Adrenal gland (tissue), 12 donors: Measurements from ENCODE around the gene PML. TPM values are rescaled to one million over a fixed set of nuclear protein-coding genes. Genes with fewer than 3 reads are reported as not detected.

Experiments
- DNase-seq, 7 donors: peaks; one replicate each; pipeline ENCODE4 v3.0.0-alpha.2; 2019 to 2020
- H3K27ac ChIP-seq, 5 donors: fragments of 200-600 bp; sonication (generic) in 4 of 5; 1 replicate in 3 of 5; 2 replicates in 2 of 5; pipeline versions ENCODE4 v1.5.1 to v1.8.0; 2016 to 2020; ENCODE audit warnings: mild to moderate bottlenecking in 1 of 5
- H3K27me3 ChIP-seq: fragments of 200-600 bp; 2 replicates; pipeline ENCODE4 v1.8.0; 2021
- H3K36me3 ChIP-seq, 2 donors: fragments of 200-600 bp; replicated peaks in 1 of 2; 1 replicate in 1 of 2; 2 replicates in 1 of 2; pipeline versions ENCODE4 v1.5.1 to v1.8.0; 2018 to 2022
- H3K4me1 ChIP-seq, 2 donors: fragments of 200-600 bp; replicated peaks in 1 of 2; 1 replicate in 1 of 2; 2 replicates in 1 of 2; pipeline versions ENCODE4 v1.5.1 to v1.8.0; 2018 to 2021
- H3K4me3 ChIP-seq, 4 donors: fragments of 200-600 bp; sonication (generic) in 3 of 4; one replicate each; pipeline ENCODE4 v1.5.1; 2016 to 2018
- H3K9me3 ChIP-seq, 3 donors: fragments of 200-600 bp; sonication (generic) in 1 of 3; replicated peaks in 1 of 3; 1 replicate in 2 of 3; 2 replicates in 1 of 3; pipeline versions ENCODE4 v1.5.1 to v1.8.0; 2016 to 2021
- POLR2A ChIP-seq, 2 donors: fragments of 450-650 bp; IDR thresholded peaks; one replicate each; pipeline ENCODE4 v1.6.1; 2017; ENCODE audit warnings: antibody characterized with exemption in 2 of 2, mild to moderate bottlenecking in 2 of 2, moderate library complexity in 1 of 2
- WGBS, 4 donors: extraction: QIAGEN DNeasy Blood & Tissue Kit in 2 of 4; methylation state at CpG; one replicate each; pipeline versions ENCODE4 v1.1.5 to v1.1.7; 2013 to 2017; 5-methylcytosine and 5-hydroxymethylcytosine counted together
- intact Hi-C, 2 donors: fragments of 100-400 bp; cut with DNase I; formaldehyde crosslinking; loops; one replicate each; pipeline versions ENCODE4 v1.14.1 to v1.15.0; 2022 to 2023
- polyA plus RNA-seq, 3 donors: library from polyadenylated mRNA; stranded (reverse); fragments of 200-250 nt in 2 of 3; fragments of 350-450 nt in 1 of 3; fragmentation: Illumina TruSeq in 1 of 3; extraction: RNeasy Lipid Tissue Mini Kit (QIAGEN cat#74804) in 1 of 3; gene quantifications; one replicate each; pipeline ENCODE4 v1.2.3, GENCODE V29; 2013 to 2014
- total RNA-seq, 9 donors: library from RNA; depleted of rRNA in 4 of 9; stranded (reverse); fragments of >200 nt in 4 of 9; fragments of 120-200 nt in 1 of 9; fragmentation: NEBNext Ultra II Directional in 1 of 9; extraction: Animal tissue kit (Norgen Biotek cat#: 25700) in 1 of 9; gene quantifications; one replicate each; pipeline versions ENCODE4 v1.1.0 to v1.2.4, GENCODE V29; 2013 to 2023
- TF ChIP-seq, protein P1 (sequence below), 6 experiments: fragments of 450-650 bp in 4 of 6; fragments of 200-600 bp in 2 of 6; sonication (generic) in 1 of 6; IDR thresholded peaks; 1 replicate in 5 of 6; 2 replicates in 1 of 6; pipeline versions ENCODE4 v1.5.1 to v1.8.0; 2016 to 2021; ENCODE audit warnings: antibody characterized with exemption in 6 of 6, mild to moderate bottlenecking in 2 of 6, moderate library complexity in 1 of 6
- donor health status: healthy with polysubstance abuse.
- donor health status: Bipolar disorder and iron deficiency.
- donor health status: DM: yes; HTN: yes; CAD: no.
- donor health status: DM: no; HTN: no; CAD: no.
- donor health status: DM: no; HTN: no; CAD: no.
- donor health status: DM: yes; HTN: yes; CAD: no.

The PML gene
- total and polyA plus RNA-seq, 12 donors, result 7.0 to 103 (median 58.7) TPM

DNA sequence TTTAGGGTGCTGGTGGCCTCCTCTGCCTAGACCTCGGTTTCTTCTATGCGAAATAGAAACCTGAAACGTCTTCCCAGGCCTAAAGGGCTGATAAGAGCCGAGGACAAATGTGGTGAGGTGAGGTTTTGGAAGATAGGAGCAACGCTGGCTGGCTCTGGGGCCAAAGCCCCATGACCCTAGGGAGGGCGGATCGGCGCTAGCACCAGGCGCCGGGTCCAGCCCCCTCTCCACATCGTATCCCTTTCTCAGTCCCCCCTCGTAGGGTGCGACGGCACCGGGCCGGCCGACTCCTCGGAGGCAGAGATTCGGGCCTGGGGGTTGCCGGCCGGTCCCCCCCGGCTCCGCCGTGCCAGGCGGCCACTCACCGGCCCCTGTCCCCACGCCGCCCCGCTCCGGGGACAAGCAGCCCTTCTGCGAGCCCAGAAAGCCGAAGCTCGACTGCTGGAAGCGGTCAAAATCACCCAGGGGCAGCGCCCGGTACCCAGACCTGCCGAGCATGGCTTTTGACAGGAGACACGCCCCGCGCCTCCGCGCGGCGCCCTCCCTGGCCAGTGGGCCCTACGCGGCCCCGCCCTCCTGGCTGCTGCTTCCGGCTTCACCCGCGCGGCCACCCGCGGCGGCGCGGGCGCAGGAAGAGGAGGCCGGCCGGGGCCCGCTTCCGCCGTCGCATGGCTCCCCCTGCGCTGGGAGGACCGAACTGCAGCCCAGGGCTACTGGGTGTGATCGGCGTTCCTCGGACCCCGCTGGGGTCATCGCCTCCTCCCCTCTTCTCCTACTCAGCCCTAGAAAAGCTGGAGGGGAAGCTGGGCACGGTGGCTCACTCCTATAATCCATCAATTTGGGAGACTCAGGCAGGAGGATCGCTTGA lies 2.6 kb upstream of the PML start, which contains the start of gene STOML1:
Gene STOML1 (minus strand): TSS at position 570 of the 868 bp plus-strand sequence. CDS start 72 bp downstream, at position 498.
- intact Hi-C loops, result no loop called here
- TF ChIP-seq, protein P1, sequence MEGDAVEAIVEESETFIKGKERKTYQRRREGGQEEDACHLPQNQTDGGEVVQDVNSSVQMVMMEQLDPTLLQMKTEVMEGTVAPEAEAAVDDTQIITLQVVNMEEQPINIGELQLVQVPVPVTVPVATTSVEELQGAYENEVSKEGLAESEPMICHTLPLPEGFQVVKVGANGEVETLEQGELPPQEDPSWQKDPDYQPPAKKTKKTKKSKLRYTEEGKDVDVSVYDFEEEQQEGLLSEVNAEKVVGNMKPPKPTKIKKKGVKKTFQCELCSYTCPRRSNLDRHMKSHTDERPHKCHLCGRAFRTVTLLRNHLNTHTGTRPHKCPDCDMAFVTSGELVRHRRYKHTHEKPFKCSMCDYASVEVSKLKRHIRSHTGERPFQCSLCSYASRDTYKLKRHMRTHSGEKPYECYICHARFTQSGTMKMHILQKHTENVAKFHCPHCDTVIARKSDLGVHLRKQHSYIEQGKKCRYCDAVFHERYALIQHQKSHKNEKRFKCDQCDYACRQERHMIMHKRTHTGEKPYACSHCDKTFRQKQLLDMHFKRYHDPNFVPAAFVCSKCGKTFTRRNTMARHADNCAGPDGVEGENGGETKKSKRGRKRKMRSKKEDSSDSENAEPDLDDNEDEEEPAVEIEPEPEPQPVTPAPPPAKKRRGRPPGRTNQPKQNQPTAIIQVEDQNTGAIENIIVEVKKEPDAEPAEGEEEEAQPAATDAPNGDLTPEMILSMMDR (IDR thresholded peaks at IDR 0.05), result peak; percentile 49 to 94 (median 79)
- peak; percentile 50 to 57 for TF ChIP-seq POLR2A (IDR thresholded peaks at IDR 0.05)
- H3K4me1 ChIP-seq, result peaks cover 42 to 81% of the 10 kb centered on the region in 2 donors
- peak within 1 kb of the TSS; percentile 16 to 85 (median 37) for H3K4me3 ChIP-seq
- no peaks in the 10 kb centered on the region for H3K9me3 ChIP-seq
- peak; percentile 89 to 95 (median 92) for DNase-seq
- no peaks in the 10 kb centered on the region for H3K27me3 ChIP-seq
- no peaks in the 10 kb centered on the region for H3K36me3 ChIP-seq
- WGBS, 4 donors, result 0 to 1% (median 0%) methylated on average over 8 to 72 of the region's 72 CpGs
- H3K27ac ChIP-seq, result peak within 1 kb of the TSS; percentile 44 to 91 (median 73)

DNA sequence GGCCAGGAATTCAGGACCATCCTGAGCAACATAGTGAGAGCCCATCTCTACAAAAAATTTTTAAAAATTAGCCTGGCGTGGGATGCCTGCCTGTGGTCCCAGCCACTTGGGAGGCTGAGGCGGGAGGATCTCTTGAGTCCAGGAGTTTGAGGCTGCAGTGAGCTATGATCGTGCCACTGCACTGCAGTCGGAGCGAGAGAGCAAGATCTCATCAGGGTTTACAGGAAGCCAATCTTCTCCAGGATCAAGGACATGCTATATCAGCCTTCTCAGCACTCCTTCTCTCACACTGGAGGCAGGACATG lies 2.0 kb upstream of the PML start:
- H3K27me3 ChIP-seq, result no peaks in the 10 kb centered on the region
- peak overlapping the region in 3 of 5 donors; percentile 3 to 91 (median 82) for H3K27ac ChIP-seq
- H3K4me3 ChIP-seq, result peak overlapping the region in 1 of 4 donors; percentile 85
- intact Hi-C loops, result no loop called here
- TF ChIP-seq POLR2A (IDR thresholded peaks at IDR 0.05), result no peak
- TF ChIP-seq, protein P1 (IDR thresholded peaks at IDR 0.05), result peak in 2 of 6 experiments; percentile 8 to 18
- no peaks in the 10 kb centered on the region for H3K36me3 ChIP-seq
- H3K4me1 ChIP-seq, result peaks cover 42 to 83% of the 10 kb centered on the region in 2 donors
- peak in 1 of 7 donors; percentile 18 for DNase-seq
- WGBS, 4 donors, result 55 to 66% (median 57%) methylated on average over 5 of the region's 5 CpGs
- H3K9me3 ChIP-seq, result no peaks in the 10 kb centered on the region

DNA sequence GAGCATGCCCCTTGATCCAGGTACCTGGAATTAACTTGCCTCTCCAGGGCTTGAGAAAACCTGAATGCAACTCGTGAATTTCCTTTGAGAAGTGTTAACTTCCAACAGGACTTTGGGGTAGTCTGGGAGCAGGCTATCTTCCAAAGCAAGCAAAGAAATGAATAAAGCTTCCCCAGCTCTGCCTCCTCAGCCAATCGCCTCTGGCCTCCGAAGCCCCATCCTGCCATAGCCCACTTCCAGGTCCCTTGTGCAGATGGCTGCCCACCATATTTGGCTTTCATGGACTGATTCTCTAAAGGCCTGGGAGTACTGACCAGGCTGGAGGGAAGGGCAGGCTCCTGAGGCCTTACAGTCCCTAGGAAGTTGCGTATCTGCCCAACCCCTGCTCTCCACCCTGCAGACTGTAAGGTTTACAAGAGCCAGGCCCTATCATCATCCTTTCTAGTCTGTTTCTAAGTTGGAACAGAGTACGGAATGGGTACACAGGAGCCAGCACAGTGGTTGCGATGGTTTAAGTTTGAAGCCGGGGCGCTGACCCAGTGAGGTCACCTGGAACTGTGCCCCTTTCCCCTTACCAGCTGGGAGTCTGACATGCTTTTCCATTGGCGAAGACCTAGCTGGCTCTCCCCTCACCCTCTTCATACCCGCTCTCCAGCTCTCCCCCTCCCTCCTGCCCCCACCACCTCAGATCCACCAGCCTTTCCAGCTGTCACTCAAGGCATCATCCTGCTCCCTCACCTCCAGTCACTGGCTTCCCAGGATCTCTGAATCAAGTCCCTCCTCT lies 1.1 kb upstream of the PML start:
- H3K27me3 ChIP-seq, result no peaks in the 10 kb centered on the region
- peak overlapping the region in 1 of 4 donors; percentile 93 for H3K4me3 ChIP-seq
- H3K27ac ChIP-seq, result peak overlapping the region in 2 of 5 donors; percentile 86 to 98
- intact Hi-C loops, result no loop called here
- TF ChIP-seq, protein P1 (IDR thresholded peaks at IDR 0.05), result no peak
- TF ChIP-seq POLR2A (IDR thresholded peaks at IDR 0.05), result no peak
- peak in 3 of 7 donors; percentile 27 to 52 (median 29) for DNase-seq
- 91 to 95% (median 93%) methylated on average over 9 to 10 of the region's 10 CpGs for WGBS, 4 donors
- no peaks in the 10 kb centered on the region for H3K9me3 ChIP-seq
- H3K36me3 ChIP-seq, result peaks cover 0 to 7% of the 10 kb centered on the region in 2 donors
- peaks cover 42 to 85% of the 10 kb centered on the region in 2 donors for H3K4me1 ChIP-seq
